GM12873 (cell line): ENCODE results near the gene DGAT2L6.

ENCODE experiments used
- TF ChIP-seq, protein P1 (sequence below): IDR thresholded peaks from 2 replicates; pipeline ENCODE4 v1.5.1; 2012; ENCODE audit warnings: low read depth, mild to moderate bottlenecking, moderate library complexity, low read length, control low read depth; ENCODE audit not compliant: insufficient read depth; ENCODE audit errors: missing control alignments

Gene DGAT2L6

DNA sequence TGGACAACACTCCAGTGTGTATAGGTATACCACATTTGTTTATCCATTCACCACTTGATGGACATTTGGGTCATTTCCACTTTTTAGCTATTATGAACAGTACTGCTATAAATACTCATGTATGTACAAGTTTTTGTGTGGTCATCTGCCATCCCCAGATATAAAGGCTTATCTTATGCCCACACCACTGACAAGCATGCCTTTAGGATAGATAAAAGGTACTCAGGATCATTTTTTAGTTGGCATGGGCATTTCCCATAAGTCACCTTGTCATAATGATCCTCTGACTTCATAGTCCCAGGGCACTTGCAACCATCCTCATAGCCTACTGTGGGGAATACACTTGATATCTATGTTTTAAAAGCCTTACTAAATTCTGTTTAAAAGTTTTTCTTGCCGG is 63.5 kb downstream of the DGAT2L6 start:
- TF ChIP-seq, protein P1, sequence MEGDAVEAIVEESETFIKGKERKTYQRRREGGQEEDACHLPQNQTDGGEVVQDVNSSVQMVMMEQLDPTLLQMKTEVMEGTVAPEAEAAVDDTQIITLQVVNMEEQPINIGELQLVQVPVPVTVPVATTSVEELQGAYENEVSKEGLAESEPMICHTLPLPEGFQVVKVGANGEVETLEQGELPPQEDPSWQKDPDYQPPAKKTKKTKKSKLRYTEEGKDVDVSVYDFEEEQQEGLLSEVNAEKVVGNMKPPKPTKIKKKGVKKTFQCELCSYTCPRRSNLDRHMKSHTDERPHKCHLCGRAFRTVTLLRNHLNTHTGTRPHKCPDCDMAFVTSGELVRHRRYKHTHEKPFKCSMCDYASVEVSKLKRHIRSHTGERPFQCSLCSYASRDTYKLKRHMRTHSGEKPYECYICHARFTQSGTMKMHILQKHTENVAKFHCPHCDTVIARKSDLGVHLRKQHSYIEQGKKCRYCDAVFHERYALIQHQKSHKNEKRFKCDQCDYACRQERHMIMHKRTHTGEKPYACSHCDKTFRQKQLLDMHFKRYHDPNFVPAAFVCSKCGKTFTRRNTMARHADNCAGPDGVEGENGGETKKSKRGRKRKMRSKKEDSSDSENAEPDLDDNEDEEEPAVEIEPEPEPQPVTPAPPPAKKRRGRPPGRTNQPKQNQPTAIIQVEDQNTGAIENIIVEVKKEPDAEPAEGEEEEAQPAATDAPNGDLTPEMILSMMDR, result no peak

DNA sequence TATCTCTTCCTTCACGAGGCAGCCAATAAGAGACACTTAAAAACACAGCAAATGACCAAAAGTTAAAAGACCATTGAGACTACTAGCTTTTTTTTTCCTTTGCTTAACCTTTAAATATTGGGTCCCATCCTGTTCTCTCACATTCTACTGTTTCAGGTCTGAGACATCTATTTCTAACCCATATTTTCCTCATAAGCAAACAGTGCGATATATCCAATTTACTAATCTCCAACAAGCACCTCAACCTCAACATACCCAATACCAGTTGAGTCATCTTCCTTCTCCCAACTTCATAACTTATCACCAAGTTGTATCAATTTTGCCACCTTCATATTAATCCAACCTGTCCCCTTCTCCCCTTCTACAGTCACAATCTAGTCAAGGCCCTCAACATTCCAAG is 64.2 kb downstream of the DGAT2L6 start:
- TF ChIP-seq, protein P1, result no peak

DNA sequence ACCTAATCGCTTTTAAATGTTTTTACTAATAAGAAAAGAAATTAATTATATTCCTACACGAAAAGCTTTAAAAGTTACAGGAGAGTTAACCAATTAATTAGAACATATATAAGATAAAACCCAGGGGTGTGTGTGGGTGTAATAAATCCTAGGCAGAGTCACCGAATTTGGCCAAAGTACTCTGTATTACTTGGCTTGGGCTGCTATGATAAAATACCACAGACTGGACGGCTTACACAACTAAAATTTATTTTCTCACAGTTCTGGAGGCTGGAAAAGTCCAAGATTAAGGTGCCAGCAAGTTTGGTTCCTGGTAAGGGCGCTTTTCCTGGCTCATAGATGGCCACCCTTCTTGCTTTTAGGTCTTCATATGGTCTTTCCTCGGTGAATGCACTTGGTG is 67.6 kb downstream of the DGAT2L6 start:
- TF ChIP-seq, protein P1, result no peak

DNA sequence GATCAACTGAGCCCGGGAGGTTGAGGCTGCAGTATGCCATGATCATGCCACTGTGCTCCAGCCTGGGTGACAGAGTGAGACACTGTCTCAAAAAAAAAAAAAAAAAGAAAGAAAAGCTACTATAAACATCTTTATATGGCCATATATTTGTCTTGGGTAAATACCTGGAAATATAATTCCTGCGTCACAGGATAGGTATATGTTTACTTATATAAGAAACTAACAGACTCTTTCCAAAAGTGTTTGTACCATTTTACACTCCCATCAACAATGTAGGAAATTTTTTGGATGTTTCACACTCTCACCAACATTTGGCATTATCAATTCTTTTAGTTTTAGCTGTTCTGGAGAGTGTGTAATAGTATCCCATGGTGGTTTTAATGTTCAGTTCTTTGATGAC is 70.0 kb downstream of the DGAT2L6 start:
- TF ChIP-seq, protein P1, result no peak

DNA sequence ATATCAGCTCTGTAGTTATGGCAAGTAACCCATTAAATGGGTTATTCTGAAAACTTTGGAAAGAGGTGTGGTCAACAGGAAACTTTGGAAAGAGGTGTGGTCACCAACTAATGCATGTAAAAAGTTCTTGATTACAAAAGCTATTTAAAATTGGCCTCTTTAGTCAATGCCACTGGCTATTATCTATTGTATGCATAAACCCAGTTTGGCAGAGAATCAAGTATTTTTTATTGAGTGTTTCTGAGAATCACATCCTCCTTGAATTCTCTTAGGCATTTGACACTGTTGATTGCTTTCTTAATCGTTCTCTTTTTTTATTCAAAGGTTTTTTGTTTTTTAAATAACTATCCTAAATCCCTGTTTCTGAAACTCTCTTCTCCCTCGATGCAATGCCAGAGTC is 75.2 kb downstream of the DGAT2L6 start:
- TF ChIP-seq, protein P1, result no peak

DNA sequence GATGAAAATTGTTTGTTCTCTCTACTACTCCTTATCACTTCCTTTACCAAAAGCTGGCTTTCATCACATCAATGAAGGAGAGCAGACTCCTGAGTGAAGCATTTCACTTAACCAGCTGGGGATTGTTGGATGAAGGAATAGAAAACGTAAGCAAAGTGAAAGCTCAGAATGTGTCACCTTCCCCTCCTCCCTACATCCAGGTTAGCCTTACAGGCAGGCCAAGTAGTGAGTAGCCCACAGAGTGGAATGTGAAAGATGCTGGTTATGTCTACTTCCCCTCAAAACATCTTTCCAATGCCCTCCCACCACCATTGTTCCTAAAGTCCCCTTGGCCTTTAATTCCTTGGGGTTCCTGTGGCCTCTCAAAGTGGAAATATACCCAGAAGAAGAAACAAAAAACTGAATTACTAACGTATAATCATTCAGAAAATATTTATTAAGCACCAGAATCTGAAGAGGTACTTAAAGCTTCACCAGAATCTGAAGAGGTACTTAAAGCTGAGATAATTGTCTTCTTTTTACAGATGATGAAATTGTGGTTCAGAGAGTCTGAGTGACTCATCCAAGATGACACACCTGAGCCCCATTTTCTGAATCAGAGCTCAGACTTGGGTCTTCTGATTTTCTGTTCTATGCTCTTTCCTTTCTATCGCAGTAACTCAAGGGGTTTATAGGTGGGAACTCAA is 76.2 kb downstream of the DGAT2L6 start:
- TF ChIP-seq, protein P1, result no peak

DNA sequence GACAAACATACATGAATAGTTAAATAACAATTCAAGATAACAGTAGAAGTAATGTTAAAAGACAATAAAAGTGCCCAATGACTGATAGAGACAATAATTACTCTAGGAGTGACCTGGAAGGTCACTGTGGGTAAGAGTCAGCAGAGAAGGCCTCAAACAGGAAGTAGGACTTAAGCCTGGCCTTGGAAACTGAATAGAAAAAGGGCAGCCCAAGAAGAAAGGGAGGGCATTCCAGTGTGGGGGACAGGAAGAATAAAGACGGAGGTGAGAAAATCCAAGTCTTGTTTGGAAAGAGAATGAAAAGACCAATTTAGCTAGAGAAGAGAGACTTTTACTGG is 76.7 kb downstream of the DGAT2L6 start:
- TF ChIP-seq, protein P1, result no peak
